Right atrium auricular region (tissue), 2 donors: ENCODE data around the gene MSH4. TPM values are rescaled to one million over a fixed set of nuclear protein-coding genes. Genes with fewer than 3 reads are reported as not detected.
"Not testable (repeated sequence)": the region's sequence is repeated elsewhere in the genome, so short reads cannot be mapped to it uniquely, and the experiment has no call there.

Experiments
- DNase-seq: peaks from one replicate; pipeline ENCODE4 v3.0.0-alpha.2; 2019; ENCODE audit warnings: low spot score
- H3K27ac ChIP-seq, 2 donors: fragments of 200-600 bp; sonication (generic); 1 replicate in 1 of 2; 2 replicates in 1 of 2; pipeline ENCODE4 v1.5.1; 2016 to 2019
- H3K27me3 ChIP-seq, 2 donors: fragments of 200-600 bp; sonication (generic); one replicate each; pipeline versions ENCODE4 v1.5.1 to v1.6.0; 2017 to 2019
- H3K36me3 ChIP-seq: fragments of 200-600 bp; sonication (generic); one replicate; pipeline ENCODE4 v1.5.1; 2016
- H3K4me1 ChIP-seq, 2 donors: fragments of 200-600 bp; sonication (generic); one replicate each; pipeline versions ENCODE4 v1.5.1 to v1.6.0; 2017 to 2019
- H3K4me3 ChIP-seq, 2 donors: fragments of 200-600 bp; sonication (generic); 1 replicate in 1 of 2; 2 replicates in 1 of 2; pipeline ENCODE4 v1.5.1; 2017 to 2019; ENCODE audit warnings: mild to moderate bottlenecking in 1 of 2, moderate library complexity in 1 of 2
- H3K9me3 ChIP-seq, 2 donors: fragments of 200-600 bp; sonication (generic); one replicate each; pipeline ENCODE4 v1.5.1; 2019
- total RNA-seq, 2 donors: library from RNA; depleted of rRNA; stranded (reverse); fragments of >200 nt; gene quantifications; one replicate each; pipeline ENCODE4 v1.1.0, GENCODE V29; 2016
- TF ChIP-seq, protein P1 (sequence below), 2 donors: fragments of 200-600 bp; sonication (generic); IDR thresholded peaks; one replicate each; pipeline ENCODE4 v1.5.1; 2019; ENCODE audit warnings: antibody characterized with exemption in 2 of 2

The MSH4 gene
- under 1 TPM; 0.11 to 0.12 TPM for total RNA-seq

DNA sequence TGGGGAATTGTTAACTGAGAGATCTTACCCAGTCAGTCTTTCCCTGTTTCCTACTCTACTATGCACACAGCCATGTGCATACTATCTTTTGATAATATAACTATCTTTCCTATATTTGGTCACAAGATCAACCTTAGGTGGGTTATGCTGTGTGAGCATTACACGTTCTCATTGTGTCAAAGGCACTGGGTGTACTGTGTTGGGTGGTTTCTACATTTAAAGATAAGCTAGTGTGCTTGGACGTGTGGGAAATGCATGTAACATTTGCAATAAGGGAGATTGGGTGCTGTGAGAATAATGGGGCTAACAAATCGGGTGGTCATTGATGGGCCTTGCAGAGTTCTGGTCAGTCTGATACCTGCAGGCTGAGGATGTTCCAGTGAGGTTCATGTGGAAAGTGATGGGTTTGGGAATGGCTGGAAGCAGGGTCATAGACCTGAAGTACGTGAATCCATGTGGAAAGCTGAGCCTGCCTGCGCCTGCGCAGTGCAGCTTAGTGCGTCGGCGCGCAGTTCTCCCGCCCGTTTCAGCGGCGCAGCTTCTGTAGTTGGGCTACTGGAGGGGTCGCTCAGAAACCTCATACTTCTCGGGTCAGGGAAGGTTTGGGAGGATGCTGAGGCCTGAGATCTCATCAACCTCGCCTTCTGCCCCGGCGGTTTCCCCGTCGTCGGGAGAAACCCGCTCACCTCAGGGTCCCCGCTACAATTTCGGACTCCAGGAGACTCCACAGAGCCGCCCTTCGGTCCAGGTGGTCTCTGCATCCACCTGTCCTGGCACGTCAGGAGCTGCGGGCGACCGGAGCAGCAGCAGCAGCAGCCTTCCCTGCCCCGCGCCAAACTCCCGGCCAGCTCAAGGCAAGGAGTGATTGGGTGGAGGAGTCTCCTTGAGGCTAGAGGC is at the start of gene MSH4:
Gene MSH4, plus strand, starts transcription at position 507 of the 897 bp plus-strand sequence. Its CDS starts 104 bp downstream, at position 611.
- Histone ChIP-seq H3K27ac (no peak within 1 kb of the TSS), H3K36me3 (peaks cover 60% of the 10 kb centered on the region), H3K9me3 (no peaks in the 10 kb centered on the region), H3K27me3 (no peaks in the 10 kb centered on the region), H3K4me1 (no peaks in the 10 kb centered on the region), H3K4me3 (no peak within 1 kb of the TSS)
- TF ChIP-seq, protein P1, sequence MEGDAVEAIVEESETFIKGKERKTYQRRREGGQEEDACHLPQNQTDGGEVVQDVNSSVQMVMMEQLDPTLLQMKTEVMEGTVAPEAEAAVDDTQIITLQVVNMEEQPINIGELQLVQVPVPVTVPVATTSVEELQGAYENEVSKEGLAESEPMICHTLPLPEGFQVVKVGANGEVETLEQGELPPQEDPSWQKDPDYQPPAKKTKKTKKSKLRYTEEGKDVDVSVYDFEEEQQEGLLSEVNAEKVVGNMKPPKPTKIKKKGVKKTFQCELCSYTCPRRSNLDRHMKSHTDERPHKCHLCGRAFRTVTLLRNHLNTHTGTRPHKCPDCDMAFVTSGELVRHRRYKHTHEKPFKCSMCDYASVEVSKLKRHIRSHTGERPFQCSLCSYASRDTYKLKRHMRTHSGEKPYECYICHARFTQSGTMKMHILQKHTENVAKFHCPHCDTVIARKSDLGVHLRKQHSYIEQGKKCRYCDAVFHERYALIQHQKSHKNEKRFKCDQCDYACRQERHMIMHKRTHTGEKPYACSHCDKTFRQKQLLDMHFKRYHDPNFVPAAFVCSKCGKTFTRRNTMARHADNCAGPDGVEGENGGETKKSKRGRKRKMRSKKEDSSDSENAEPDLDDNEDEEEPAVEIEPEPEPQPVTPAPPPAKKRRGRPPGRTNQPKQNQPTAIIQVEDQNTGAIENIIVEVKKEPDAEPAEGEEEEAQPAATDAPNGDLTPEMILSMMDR (IDR thresholded peaks at IDR 0.05) = no peak
- no peak for DNase-seq

DNA sequence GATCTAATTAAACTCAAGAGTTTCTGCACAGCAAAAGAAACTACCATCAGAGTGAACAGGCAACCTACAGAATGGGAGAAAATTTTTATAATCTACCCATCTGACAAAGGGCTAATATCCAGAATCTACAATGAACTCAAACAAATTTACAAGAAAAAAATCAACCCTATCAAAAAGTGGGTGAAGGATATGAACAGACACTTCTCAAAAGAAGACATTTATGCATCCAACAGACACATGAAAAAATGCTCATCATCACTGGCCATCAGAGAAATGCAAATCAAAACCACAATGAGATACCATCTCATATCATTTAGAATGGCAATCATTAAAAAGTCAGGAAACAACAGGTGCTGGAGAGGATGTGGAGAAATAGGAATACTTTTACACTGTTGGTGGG is 39.5 kb upstream of the MSH4 start:
- H3K36me3 ChIP-seq = peaks cover 32% of the 10 kb centered on the region
- not testable (repeated sequence) for DNase-seq, H3K27me3 ChIP-seq, H3K27ac ChIP-seq, H3K4me3 ChIP-seq, H3K9me3 ChIP-seq, H3K4me1 ChIP-seq

DNA sequence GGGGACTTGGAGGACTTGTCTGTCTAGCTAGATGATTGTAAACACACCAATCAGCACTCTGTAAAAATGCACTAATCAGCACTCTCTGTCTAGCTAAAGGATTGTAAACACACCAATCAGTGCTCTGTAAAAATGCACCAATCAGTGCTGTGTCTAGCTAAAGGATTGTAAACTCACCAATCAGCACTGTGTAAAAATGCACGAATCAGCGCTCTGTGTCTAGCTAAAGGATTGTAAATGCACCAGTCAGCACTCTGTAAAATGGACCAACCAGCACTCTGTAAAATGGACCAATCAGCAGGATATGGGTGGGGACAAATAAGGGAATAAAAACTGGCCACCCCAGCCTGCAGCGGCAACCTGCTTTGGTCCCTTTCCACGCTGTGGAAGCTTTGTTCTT is 38.1 kb upstream of the MSH4 start:
- H3K9me3 ChIP-seq, H3K4me1 ChIP-seq, H3K4me3 ChIP-seq, DNase-seq, H3K27ac ChIP-seq, H3K27me3 ChIP-seq: not testable (repeated sequence)
- H3K36me3 ChIP-seq = peaks cover 25% of the 10 kb centered on the region

GRCh38 chr1:75764057-75764655 is 32.5 kb upstream of the MSH4 start:
- Histone ChIP-seq H3K4me1 (no peaks in the 10 kb centered on the region), H3K4me3 (no peak overlapping the region), H3K9me3 (no peaks in the 10 kb centered on the region), H3K27me3 (no peaks in the 10 kb centered on the region), H3K27ac (no peak overlapping the region), H3K36me3 (no peaks in the 10 kb centered on the region)
- TF ChIP-seq, protein P1 (IDR thresholded peaks at IDR 0.05) = no peak
- DNase-seq = no peak

GRCh38 chr1:75765697-75766355 is 30.9 kb upstream of the MSH4 start:
- TF ChIP-seq, protein P1 (IDR thresholded peaks at IDR 0.05) = no peak
- no peak overlapping the region for H3K4me3 ChIP-seq
- H3K27ac ChIP-seq = no peak overlapping the region
- no peak for DNase-seq
- no peaks in the 10 kb centered on the region for H3K27me3 ChIP-seq
- no peaks in the 10 kb centered on the region for H3K9me3 ChIP-seq
- no peaks in the 10 kb centered on the region for H3K4me1 ChIP-seq
- H3K36me3 ChIP-seq = no peaks in the 10 kb centered on the region

DNA sequence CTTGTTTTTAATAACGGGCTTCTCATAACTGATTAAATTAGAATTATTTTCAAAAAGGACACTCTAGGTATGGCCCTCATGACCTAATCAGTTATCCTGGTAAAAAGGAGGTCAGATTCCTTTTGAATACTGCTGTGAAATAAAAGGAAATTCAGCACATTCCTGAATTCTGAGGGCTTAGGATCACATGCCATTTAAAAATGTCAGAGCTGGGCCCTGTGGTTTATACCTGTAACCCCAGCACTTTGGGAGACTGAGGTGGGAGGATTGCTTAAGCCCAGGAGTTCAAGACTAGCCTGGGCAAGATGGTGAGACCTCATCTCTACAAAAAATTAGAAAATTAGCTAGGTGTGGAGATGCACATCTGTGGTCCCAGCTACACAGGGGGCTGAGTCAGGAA is 28.7 kb upstream of the MSH4 start:
- TF ChIP-seq, protein P1 (IDR thresholded peaks at IDR 0.05) = no peak
- DNase-seq = no peak
- no peaks in the 10 kb centered on the region for H3K9me3 ChIP-seq
- H3K4me1 ChIP-seq = no peaks in the 10 kb centered on the region
- no peak overlapping the region for H3K4me3 ChIP-seq
- H3K27ac ChIP-seq = no peak overlapping the region
- no peaks in the 10 kb centered on the region for H3K36me3 ChIP-seq
- H3K27me3 ChIP-seq = no peaks in the 10 kb centered on the region
